ENCODE measurements around the gene BMP8A.

DNA sequence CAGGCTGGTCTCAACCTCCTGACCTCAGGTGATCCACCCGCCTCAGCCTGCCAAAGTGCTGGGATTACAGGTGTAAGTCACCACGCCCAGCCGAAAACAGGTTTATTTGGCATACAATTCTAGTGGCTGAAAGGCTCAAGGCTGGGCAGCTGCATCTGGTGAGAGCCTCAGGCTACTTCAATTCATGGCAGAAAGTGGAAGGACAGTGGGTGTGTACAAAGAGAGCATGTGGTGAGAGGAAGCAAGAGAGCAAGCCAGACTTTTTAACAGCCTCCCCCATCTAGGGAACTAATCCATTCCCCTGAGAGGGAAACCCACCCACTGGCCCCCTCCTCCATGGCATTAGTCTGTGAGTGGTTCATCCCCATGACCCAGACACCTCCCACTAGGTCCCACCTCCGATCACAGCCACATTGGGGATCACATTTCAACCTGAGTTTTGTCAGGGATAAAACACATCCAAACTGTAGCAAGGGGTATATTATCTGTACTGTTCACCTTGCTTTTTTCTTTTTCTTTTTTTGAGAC lies 9.5 kb downstream of the BMP8A start:
- TF ChIP-seq CTCF (IDR thresholded peaks at IDR 0.05) (no peak), POLR2A (IDR thresholded peaks at IDR 0.05) (no peak)

Data from gastroesophageal sphincter (tissue), 3 donors.